Omental fat pad (tissue), 4 donors: ENCODE measurements around the gene AKR7A3. TPM values are rescaled to one million over a fixed set of nuclear protein-coding genes. Genes with fewer than 3 reads are reported as not detected.

ENCODE experiments used
- ATAC-seq: fragments of 150-250 bp; one replicate; pipeline ENCODE4 v1.9.1; 2016; ENCODE audit warnings: mild to moderate bottlenecking, moderate library complexity; ENCODE audit not compliant: low FRiP score
- DNase-seq: peaks from one replicate; pipeline ENCODE4 v3.0.0-alpha.2; 2019; ENCODE audit warnings: low spot score
- CTCF ChIP-seq, 3 donors: fragments of 450-650 bp; IDR thresholded peaks; one replicate each; pipeline ENCODE4 v1.5.1; 2016 to 2017; ENCODE audit warnings: antibody characterized with exemption in 3 of 3, mild to moderate bottlenecking in 3 of 3, moderate library complexity in 2 of 3
- small RNA-seq: library from RNA; depleted of rRNA; stranded (forward); fragments of <200 nt; gene quantifications from one replicate; pipeline ENCODE3, GENCODE V24; 2016
- total RNA-seq, 4 donors: library from RNA; depleted of rRNA; stranded (reverse); fragments of >200 nt; gene quantifications; one replicate each; pipeline ENCODE4 v1.1.0, GENCODE V29; 2016

The AKR7A3 gene
- total RNA-seq, 4 donors from 2014 or later: 0.37 to 1.7 (median 0.88) TPM

GRCh38 chr1:19240673-19241538, 47.7 kb downstream of the AKR7A3 start:
- ATAC-seq (peak; percentile 90), DNase-seq (no peak)
- peak in 2 of 3 donors; percentile 44 to 63 for TF ChIP-seq CTCF (IDR thresholded peaks at IDR 0.05)

GRCh38 chr1:19239876-19240275, 48.7 kb downstream of the AKR7A3 start:
- no peak for ATAC-seq
- TF ChIP-seq CTCF (IDR thresholded peaks at IDR 0.05): no peak
- no peak for DNase-seq

- ATAC-seq (no peak), DNase-seq (no peak)
- TF ChIP-seq CTCF (IDR thresholded peaks at IDR 0.05): no peak
These were observed 54.3 kb downstream of the AKR7A3 start for GRCh38 chr1:19234224-19234623.

Small RNA genes lying within 50 kb of the gene (small RNA-seq; reads per million reads assigned to genes)
- gene RNU6-1099P: not detected

Other genes starting within 250 kb of the AKR7A3 start
- gene UBR4, start 78.5 kb downstream of the AKR7A3 start, total RNA-seq: 100 to 1,000 TPM; 125 to 164 (median 133) TPM
- gene EMC1, start 37.2 kb downstream of the AKR7A3 start, total RNA-seq: 10 to 100 TPM; 28.5 to 54.3 (median 40.9) TPM
- gene MRTO4, start 37.0 kb downstream of the AKR7A3 start, total RNA-seq: 10 to 100 TPM; 17.2 to 76.7 (median 27.0) TPM
- 10 to 100 TPM; 51.6 to 73.6 (median 59.0) TPM for gene AKR7A2, start 23.4 kb upstream of the AKR7A3 start, total RNA-seq
- gene SLC66A1, start 23.6 kb upstream of the AKR7A3 start, total RNA-seq: 10 to 100 TPM in 3 of 4 donors, 1 to 10 TPM in 1; 9.6 to 21.1 (median 13.6) TPM
- gene CAPZB, start 196.8 kb upstream of the AKR7A3 start, total RNA-seq: 100 to 1,000 TPM in 3 of 4 donors, 10 to 100 TPM in 1; 98.0 to 130 (median 120) TPM